ENCODE data around the gene ACTR3C. TPM values are rescaled to one million over a fixed set of nuclear protein-coding genes. Genes with fewer than 3 reads are reported as not detected.
"Not testable (repeated sequence)": the region's sequence is repeated elsewhere in the genome, so short reads cannot be mapped to it uniquely, and the experiment has no call there.

ACTR3C gene
- total RNA-seq, 2 experiments from 2014 or later, result 3.2 to 4.7 TPM

DNA sequence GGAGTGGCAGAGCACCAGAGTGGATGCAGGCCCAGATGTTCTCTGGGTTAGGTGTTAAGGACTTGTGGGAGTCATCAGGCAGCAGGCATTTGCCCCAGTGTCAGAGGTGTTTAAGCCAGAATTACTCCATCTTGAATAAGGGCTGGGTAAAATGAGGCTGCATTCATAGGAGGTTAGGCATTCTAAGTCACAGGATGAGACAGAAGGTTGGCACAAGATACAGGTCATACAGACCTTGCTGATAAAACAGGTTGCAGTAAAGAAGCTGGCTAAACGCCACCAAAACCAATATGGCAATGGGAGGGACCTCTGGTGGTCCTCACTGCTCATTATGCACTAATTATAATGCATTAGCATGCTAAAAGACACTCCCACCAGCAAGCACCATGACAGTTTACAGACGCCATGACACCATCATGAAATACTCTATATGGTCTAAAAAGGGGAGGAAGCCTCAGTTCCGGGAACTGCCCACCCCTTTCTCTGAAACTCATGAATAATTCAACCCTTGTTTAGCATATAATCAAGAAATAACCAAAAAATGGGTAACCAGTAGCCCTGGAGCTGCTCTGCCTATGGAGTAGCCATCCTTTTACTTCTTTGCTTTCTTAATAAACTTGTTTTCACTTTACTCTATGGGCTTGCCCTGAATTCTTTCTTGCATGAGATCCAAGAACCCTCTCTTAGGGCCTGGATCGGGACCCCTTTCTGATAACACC, 1.1 kb downstream of the ACTR3C start:
- Mint-ChIP-seq H3K27ac (peak overlapping the region; percentile 97), H3K9me3 (ENCODE audit: low read depth) (no peaks in the 10 kb centered on the region), H3K36me3 (ENCODE audit: low read depth) (peaks cover 40% of the 10 kb centered on the region), H3K4me3 (peak overlapping the region; percentile 91), H3K27me3 (no peaks in the 10 kb centered on the region), H3K4me1 (peaks cover 52% of the 10 kb centered on the region)
- CTCF ChIA-PET, result interaction anchor here (0.5 to 1.4 kb wide), 2 partner anchors 96 to 955 kb away, joined by 3 to 4 read pairs; no protein-coding TSS in a partner anchor
- ATAC-seq, result peak; percentile 49
- DNase-seq, result peak; percentile 82
- POLR2A ChIA-PET, result no interaction called here
- intact Hi-C loops (cut with DNase I, micrococcal nuclease), result loop anchor here (2.0 to 5.0 kb wide), 12 partner anchors 35 to 1310 kb away; partner anchors contain the start of genes ATP6V0E2 (in 1 of the 2), GIMAP5 (in 1 of the 2), NUB1 (in 1 of the 2) and REPIN1 (in 1 of the 2)

DNA sequence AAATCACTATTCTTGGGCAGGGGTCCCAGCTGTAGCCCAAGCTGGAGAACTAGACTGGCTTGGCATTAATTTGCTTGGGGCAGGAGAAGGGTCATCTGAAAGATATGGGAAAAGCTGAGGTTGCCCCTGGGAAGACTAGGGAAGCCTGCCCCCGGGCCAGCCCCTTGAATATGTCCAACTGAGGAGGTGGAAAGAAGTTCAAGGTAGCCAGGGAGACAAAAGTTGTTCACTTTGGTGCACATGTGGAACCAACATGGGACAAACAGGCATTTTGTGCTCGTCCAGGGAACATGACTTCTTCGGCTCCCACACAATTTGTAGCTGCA, 1.6 kb downstream of the ACTR3C start:
- no peaks in the 10 kb centered on the region for H3K27me3 Mint-ChIP-seq
- no peak for ATAC-seq
- H3K4me3 Mint-ChIP-seq, result peak overlapping the region; percentile 91
- no peaks in the 10 kb centered on the region for H3K9me3 Mint-ChIP-seq (ENCODE audit: low read depth)
- peaks cover 36% of the 10 kb centered on the region for H3K36me3 Mint-ChIP-seq (ENCODE audit: low read depth)
- H3K4me1 Mint-ChIP-seq, result peaks cover 48% of the 10 kb centered on the region
- DNase-seq, result no peak
- POLR2A ChIA-PET, result no interaction called here
- peak overlapping the region; percentile 97 for H3K27ac Mint-ChIP-seq
- intact Hi-C loops (cut with DNase I, micrococcal nuclease), result loop anchor here (1.0 to 5.0 kb wide), 14 partner anchors 34 to 1311 kb away; partner anchors contain the start of genes ATP6V0E2 (in 1 of the 2), GIMAP5 (in 1 of the 2), NUB1 (in 1 of the 2) and REPIN1 (in 1 of the 2)
- CTCF ChIA-PET, result interaction anchor here (0.5 to 1.4 kb wide), 2 partner anchors 97 to 956 kb away, joined by 3 to 4 read pairs; no protein-coding TSS in a partner anchor

DNA sequence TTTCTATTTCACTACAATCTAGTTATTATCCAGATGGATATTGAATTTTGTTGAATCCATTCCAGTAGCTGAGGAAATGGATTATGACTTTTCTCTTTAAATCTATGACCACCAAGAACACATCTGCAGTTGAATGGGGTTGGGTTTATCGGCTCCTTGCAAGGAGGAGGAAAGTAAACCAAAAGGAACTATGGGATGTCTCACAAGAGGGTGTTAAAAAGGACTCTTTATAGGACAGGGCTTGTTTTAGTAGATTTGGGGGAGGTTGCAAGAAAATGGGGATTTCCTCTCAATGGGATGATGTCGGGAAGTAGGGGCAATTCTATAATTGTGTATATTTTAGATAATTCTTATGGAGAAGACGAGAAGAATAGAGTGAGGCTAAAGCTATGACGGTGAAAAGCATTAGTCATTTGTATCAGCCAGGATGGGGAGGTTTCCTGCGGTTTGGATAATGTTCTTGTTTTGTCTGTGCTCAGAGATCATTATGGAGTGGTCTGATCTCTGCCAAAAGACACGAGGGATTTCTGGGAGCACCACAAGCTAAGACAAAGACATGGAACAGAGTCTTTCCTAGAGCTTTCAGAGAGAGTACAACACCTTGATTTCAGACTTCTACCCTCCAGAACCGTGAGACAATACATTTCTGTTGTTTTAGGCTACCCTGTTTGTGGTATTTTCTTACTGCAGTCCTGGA, 5.4 kb downstream of the ACTR3C start:
- Mint-ChIP-seq H3K9me3 (ENCODE audit: low read depth) (no peaks in the 10 kb centered on the region), H3K36me3 (ENCODE audit: low read depth) (peaks cover 12% of the 10 kb centered on the region), H3K27ac (no peak overlapping the region), H3K27me3 (no peaks in the 10 kb centered on the region), H3K4me3 (no peak overlapping the region), H3K4me1 (peaks cover 25% of the 10 kb centered on the region)
- CTCF ChIA-PET, result no interaction called here
- POLR2A ChIA-PET, result no interaction called here
- no peak for ATAC-seq
- DNase-seq, result no peak
- intact Hi-C loops (cut with DNase I, micrococcal nuclease), result no loop called here

DNA sequence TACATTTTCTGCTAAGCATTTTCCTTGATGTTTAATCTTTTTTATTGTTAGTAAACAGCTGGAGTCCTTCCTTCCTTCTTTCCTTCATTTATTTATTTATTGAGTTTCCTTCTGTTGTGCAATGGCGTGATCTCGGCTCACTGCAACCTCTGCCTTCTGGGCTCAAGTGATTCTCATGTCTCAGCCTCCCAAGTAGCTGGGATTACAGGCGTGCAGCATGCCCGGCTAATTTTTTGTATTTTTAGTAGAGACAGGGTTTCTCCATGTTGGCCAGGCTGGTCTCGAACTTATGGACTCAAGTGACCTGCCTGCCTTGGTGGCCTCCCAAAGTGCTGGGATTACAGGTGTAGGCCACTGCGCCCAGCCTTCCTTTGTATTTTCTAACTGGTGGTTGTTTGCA, 6.4 kb downstream of the ACTR3C start:
- H3K27me3 Mint-ChIP-seq; POLR2A ChIA-PET; H3K4me3 Mint-ChIP-seq; ATAC-seq; DNase-seq; H3K36me3 Mint-ChIP-seq (ENCODE audit: low read depth); H3K27ac Mint-ChIP-seq; intact Hi-C loops (cut with DNase I, micrococcal nuclease); H3K9me3 Mint-ChIP-seq (ENCODE audit: low read depth): not testable (repeated sequence)
- peaks cover 19% of the 10 kb centered on the region for H3K4me1 Mint-ChIP-seq
- CTCF ChIA-PET, result interaction anchor here (0.8 kb wide), 1 partner anchor 105 kb away, joined by 4 read pairs; no protein-coding TSS in a partner anchor

DNA sequence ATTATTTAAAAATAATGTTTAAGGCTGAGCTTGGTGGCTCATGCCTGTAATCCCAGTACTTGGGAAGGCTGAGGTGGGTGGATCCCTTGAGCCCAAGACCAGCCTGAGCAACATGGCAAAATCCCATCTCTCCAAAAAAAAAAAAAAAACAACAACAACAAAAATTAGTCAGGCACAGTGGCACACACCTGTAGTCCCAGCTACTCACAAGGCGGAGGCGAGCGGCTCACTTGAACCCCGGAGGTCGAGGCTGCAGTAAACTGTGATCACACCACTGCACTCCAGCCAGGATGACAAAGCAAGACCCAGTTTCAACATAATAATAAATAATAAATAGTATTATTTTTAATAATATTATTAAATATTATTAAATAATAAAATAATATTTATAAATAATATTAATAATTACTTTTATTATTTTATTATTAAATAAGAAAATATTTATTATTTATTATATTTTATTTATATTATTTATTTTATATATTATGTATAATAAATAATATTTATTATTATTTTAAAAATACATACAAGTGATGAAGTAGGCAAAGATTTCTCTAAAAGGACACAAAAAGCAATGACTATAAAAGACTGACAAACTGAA, 8.6 kb downstream of the ACTR3C start:
- intact Hi-C loops (cut with DNase I, micrococcal nuclease), result no loop called here
- no peak overlapping the region for H3K4me3 Mint-ChIP-seq
- H3K27me3 Mint-ChIP-seq, result no peaks in the 10 kb centered on the region
- DNase-seq (no peak), ATAC-seq (no peak)
- H3K4me1 Mint-ChIP-seq, result no peaks in the 10 kb centered on the region
- CTCF ChIA-PET, result interaction anchor here (0.5 kb wide), 1 partner anchor 605 kb away, joined by 3 read pairs; no protein-coding TSS in a partner anchor
- H3K36me3 Mint-ChIP-seq (ENCODE audit: low read depth), result peaks cover 4% of the 10 kb centered on the region
- no peak overlapping the region for H3K27ac Mint-ChIP-seq
- POLR2A ChIA-PET, result no interaction called here
- no peaks in the 10 kb centered on the region for H3K9me3 Mint-ChIP-seq (ENCODE audit: low read depth)

DNA sequence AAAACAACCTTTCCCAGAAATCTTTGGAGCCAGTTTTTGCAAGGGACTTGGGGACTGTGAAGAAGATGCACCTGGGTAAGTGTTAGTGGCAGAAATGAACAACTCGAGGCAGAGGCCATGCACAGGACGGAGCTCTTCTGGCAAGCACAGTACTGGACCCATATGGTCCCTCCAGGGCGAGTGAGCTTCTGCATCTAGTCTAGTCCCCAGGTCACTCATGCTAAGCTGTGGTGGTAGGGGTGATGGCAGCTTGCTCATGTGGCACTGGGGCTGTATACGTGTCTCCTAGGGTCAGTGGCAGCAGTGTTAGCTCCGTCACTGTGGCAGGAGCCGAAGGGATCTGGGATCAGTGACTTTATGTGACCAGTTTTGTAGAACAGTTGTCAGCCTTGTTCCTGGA, 9.5 kb downstream of the ACTR3C start:
- intact Hi-C loops (cut with DNase I, micrococcal nuclease), result no loop called here
- POLR2A ChIA-PET, result interaction anchor here (0.5 to 0.6 kb wide), 2 partner anchors 45 to 465 kb away, joined by 3 read pairs; no protein-coding TSS in a partner anchor

DNA sequence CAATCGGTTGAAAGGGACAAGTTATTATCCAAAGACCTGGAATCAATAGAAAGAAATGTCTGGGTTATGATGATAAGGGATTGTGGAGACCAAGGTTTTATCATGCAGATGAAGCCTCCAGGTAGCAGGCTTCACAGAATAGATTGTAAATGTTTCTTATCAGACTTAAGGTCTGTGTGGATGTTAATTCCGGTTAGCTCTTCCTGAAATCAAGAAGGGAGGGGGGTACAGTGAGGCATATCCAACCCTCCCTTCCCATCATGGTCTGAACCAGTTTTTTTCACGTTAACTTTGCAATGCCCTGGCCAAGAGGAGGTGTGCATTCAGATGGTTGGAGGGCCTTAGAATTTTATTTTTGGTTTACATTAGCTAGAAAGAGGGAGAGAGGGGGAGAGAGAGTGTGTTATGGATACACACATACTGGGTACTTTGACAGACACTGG, 10.0 kb downstream of the ACTR3C start:
- no peaks in the 10 kb centered on the region for H3K4me1 Mint-ChIP-seq
- no peaks in the 10 kb centered on the region for H3K27me3 Mint-ChIP-seq
- DNase-seq (no peak), ATAC-seq (no peak)
- H3K27ac Mint-ChIP-seq, result no peak overlapping the region
- ChIA-PET CTCF (no interaction called here), POLR2A (interaction anchor here (0.5 to 0.6 kb wide), 2 partner anchors 45 to 465 kb away, joined by 3 read pairs; no protein-coding TSS in a partner anchor)
- peaks cover 4% of the 10 kb centered on the region for H3K36me3 Mint-ChIP-seq (ENCODE audit: low read depth)
- H3K4me3 Mint-ChIP-seq, result no peak overlapping the region
- intact Hi-C loops (cut with DNase I, micrococcal nuclease), result no loop called here
- no peaks in the 10 kb centered on the region for H3K9me3 Mint-ChIP-seq (ENCODE audit: low read depth)

More for the DNA sequence above, 9.5 kb downstream of the ACTR3C start:
- no peaks in the 10 kb centered on the region for H3K9me3 Mint-ChIP-seq (ENCODE audit: low read depth)
- H3K27me3 Mint-ChIP-seq, result no peaks in the 10 kb centered on the region
- no peak overlapping the region for H3K4me3 Mint-ChIP-seq
- DNase-seq (no peak), ATAC-seq (no peak)
- CTCF ChIA-PET, result interaction anchor here (0.5 kb wide), 1 partner anchor 604 kb away, joined by 3 read pairs; no protein-coding TSS in a partner anchor
- H3K4me1 Mint-ChIP-seq, result no peaks in the 10 kb centered on the region
- H3K36me3 Mint-ChIP-seq (ENCODE audit: low read depth), result peaks cover 4% of the 10 kb centered on the region
- H3K27ac Mint-ChIP-seq, result no peak overlapping the region

DNA sequence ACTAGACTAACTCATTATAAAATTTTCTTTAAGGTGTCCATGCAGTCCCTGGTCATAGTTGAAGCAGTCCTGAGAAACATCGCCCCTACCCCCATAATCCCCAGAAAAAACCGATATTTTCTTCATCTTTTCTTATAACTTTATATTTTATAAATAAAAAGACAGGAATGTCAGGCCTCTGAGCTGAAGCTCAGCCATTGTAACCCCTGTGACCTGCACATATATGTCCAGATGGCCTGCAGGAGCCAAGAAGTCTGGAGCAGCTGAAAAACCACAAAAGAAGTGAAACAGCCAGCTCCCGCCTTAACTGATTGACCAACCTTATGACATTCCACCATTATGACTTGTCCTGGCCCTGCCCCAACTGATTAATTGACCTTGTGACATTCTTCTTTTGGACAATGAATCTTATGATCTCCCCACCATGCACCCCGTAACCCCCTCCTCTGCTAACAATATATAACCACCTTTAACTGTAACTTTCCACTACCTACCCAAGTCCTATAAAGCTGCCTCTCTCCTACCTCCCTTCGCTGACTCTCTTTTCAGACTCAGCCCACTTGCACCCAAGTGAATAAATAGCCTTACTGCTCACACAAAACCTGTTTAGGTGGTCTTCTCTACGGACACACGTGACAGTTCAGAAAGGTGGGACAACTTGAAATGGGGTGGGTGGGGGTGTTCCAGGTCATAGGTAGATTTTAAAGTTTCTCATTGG, 10.5 kb downstream of the ACTR3C start:
- H3K27me3 Mint-ChIP-seq; H3K9me3 Mint-ChIP-seq (ENCODE audit: low read depth); ATAC-seq; H3K36me3 Mint-ChIP-seq (ENCODE audit: low read depth); H3K4me3 Mint-ChIP-seq; intact Hi-C loops (cut with DNase I, micrococcal nuclease); DNase-seq; CTCF ChIA-PET; H3K4me1 Mint-ChIP-seq; H3K27ac Mint-ChIP-seq; POLR2A ChIA-PET: not testable (repeated sequence)

DNA sequence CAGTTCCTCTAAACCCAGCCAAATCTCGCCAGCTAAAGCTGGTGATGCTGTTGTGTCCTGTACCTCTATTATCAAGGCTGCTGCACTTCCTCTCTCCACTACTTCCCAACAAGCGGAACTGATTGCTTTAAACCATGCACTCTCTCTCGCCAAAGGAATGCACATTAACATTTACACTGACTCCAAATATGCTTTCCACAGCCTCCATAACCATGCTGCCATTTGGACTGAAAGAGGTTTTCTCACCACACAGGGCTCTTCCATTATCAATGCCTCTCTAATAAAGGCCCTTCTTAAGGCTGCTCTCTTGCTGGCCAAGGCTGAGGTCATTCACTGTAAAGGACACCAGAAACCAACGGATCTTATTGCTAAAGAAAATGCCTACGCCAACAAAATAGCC, 11.6 kb downstream of the ACTR3C start:
- Mint-ChIP-seq H3K4me1 (no peaks in the 10 kb centered on the region), H3K27ac (no peak overlapping the region), H3K27me3 (no peaks in the 10 kb centered on the region), H3K36me3 (ENCODE audit: low read depth) (no peaks in the 10 kb centered on the region), H3K4me3 (no peak overlapping the region), H3K9me3 (ENCODE audit: low read depth) (no peaks in the 10 kb centered on the region)
- intact Hi-C loops (cut with DNase I, micrococcal nuclease), result no loop called here
- DNase-seq, result no peak
- ChIA-PET POLR2A (no interaction called here), CTCF (no interaction called here)
- ATAC-seq, result no peak

DNA sequence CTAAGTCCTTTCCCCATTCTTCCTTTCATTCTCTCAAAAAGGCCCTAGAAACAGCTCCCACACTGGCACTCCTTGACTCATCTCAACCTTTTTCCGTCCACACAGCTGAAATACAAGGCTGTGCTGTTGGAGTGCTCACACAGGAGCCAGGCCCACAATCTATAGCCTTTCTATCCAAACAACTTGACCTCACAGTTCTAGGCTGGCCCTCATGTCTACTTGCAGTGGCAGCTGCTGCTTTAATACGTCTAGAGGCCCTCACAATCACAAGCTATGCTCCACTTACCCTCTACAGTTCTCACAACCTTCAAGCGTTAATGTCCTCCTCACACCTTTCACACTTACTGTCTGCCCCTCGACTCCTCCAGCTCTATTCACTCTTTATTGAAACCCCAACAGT, 12.2 kb downstream of the ACTR3C start:
- ChIA-PET CTCF (no interaction called here), POLR2A (no interaction called here)
- intact Hi-C loops (cut with DNase I, micrococcal nuclease), result no loop called here
- Mint-ChIP-seq H3K36me3 (ENCODE audit: low read depth) (no peaks in the 10 kb centered on the region), H3K9me3 (ENCODE audit: low read depth) (no peaks in the 10 kb centered on the region), H3K4me1 (no peaks in the 10 kb centered on the region), H3K27me3 (no peaks in the 10 kb centered on the region), H3K27ac (no peak overlapping the region), H3K4me3 (no peak overlapping the region)
- DNase-seq, result no peak
- no peak for ATAC-seq

DNA sequence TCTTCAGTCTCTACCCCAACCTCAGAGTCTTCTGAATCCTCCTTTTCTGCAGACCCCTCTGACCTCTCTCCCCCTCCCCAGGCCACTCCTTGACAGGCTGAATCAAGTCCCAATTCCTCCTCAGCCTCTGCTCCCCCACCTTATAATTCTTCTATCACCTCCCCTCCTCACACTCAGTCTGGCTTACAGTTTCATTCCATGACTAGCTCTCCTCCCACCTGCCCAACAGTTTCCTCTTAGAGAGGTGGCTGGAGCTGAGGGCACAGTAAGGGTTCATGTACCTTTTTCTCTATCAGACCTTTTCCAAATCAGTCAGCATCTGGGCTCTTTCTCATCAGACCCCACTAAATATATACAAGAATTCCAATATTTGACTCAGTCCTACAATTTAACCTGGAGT, 14.8 kb downstream of the ACTR3C start:
- Mint-ChIP-seq H3K36me3 (ENCODE audit: low read depth) (no peaks in the 10 kb centered on the region), H3K27ac (no peak overlapping the region), H3K27me3 (no peaks in the 10 kb centered on the region), H3K4me1 (no peaks in the 10 kb centered on the region), H3K9me3 (ENCODE audit: low read depth) (no peaks in the 10 kb centered on the region), H3K4me3 (no peak overlapping the region)
- ChIA-PET CTCF (no interaction called here), POLR2A (no interaction called here)
- no peak for ATAC-seq
- intact Hi-C loops (cut with DNase I, micrococcal nuclease), result no loop called here
- no peak for DNase-seq
